Astrocyte (in vitro differentiated cells and primary cell): ENCODE data around the gene ANXA1. TPM values are rescaled to one million over a fixed set of nuclear protein-coding genes. Genes with fewer than 3 reads are reported as not detected.
A peak's percentile ranks its signal among the peaks of the same experiment; 100 is the strongest.
"Not testable (repeated sequence)": the region's sequence is repeated elsewhere in the genome, so short reads cannot be mapped to it uniquely, and the experiment has no call there.

ENCODE experiments used
- DNase-seq: peaks from one replicate; pipeline ENCODE4 v3.0.0-alpha.2; 2010; ENCODE audit warnings: low read depth
- FAIRE-seq: peaks from 2 replicates; lab custom pipeline; 2011; peaks lifted over from hg19 to GRCh38; lab: Jason Lieb, UNC
- H2AFZ ChIP-seq: 2 replicates; pipeline ENCODE4 v1.6.0; 2012; ENCODE audit warnings: low read depth, low read length, inconsistent platforms
- H3K27ac ChIP-seq: 2 replicates; pipeline ENCODE4 v1.5.1; 2011; ENCODE audit warnings: low read depth, low read length, inconsistent platforms
- H3K27me3 ChIP-seq: 2 replicates; pipeline ENCODE4 v1.6.0; 2011; ENCODE audit warnings: low read length, inconsistent platforms; ENCODE audit not compliant: insufficient read depth
- H3K36me3 ChIP-seq: 2 replicates; pipeline ENCODE4 v1.5.1; 2011; ENCODE audit warnings: low read length, inconsistent platforms; ENCODE audit not compliant: insufficient read depth
- H3K4me1 ChIP-seq: 2 replicates; pipeline ENCODE4 v1.5.1; 2011; ENCODE audit warnings: low read length, inconsistent platforms; ENCODE audit not compliant: insufficient read depth
- H3K4me2 ChIP-seq: 2 replicates; pipeline ENCODE4 v1.6.0; 2012; ENCODE audit warnings: low read length, inconsistent platforms
- H3K4me3 ChIP-seq: 2 replicates; pipeline ENCODE4 v1.5.1; 2011; ENCODE audit warnings: low read depth, mild to moderate bottlenecking, low read length, inconsistent platforms; ENCODE audit not compliant: insufficient read depth
- H3K79me2 ChIP-seq: 2 replicates; pipeline ENCODE4 v1.6.0; 2012; ENCODE audit warnings: mild to moderate bottlenecking, low read length, inconsistent platforms; ENCODE audit not compliant: insufficient read depth
- H3K9ac ChIP-seq: 2 replicates; pipeline ENCODE4 v1.6.0; 2012; ENCODE audit warnings: mild to moderate bottlenecking, low read length, inconsistent platforms
- H3K9me3 ChIP-seq: 2 replicates; pipeline ENCODE4 v1.5.1; 2012; ENCODE audit warnings: low read depth, mild to moderate bottlenecking, low read length, inconsistent platforms; ENCODE audit not compliant: insufficient read depth
- H4K20me1 ChIP-seq: 2 replicates; pipeline ENCODE4 v1.6.0; 2012; ENCODE audit warnings: low read length, inconsistent platforms; ENCODE audit not compliant: insufficient read depth
- H3K27ac Mint-ChIP-seq: one replicate; pipeline ENCODE4 v1.8.0; 2021; ENCODE audit warnings: mild to moderate bottlenecking, mixed read lengths; ENCODE audit not compliant: unreplicated experiment
- H3K27me3 Mint-ChIP-seq: one replicate; pipeline ENCODE4 v1.8.0; 2021; ENCODE audit warnings: low read depth, mixed read lengths; ENCODE audit not compliant: unreplicated experiment
- H3K36me3 Mint-ChIP-seq: one replicate; pipeline ENCODE4 v1.8.0; 2021; ENCODE audit warnings: low read depth, mixed read lengths; ENCODE audit not compliant: unreplicated experiment
- H3K4me1 Mint-ChIP-seq: one replicate; pipeline ENCODE4 v1.8.0; 2021; ENCODE audit warnings: low read depth, mixed read lengths; ENCODE audit not compliant: unreplicated experiment
- H3K4me3 Mint-ChIP-seq: one replicate; pipeline ENCODE4 v1.8.0; 2021; ENCODE audit warnings: mild to moderate bottlenecking, moderate library complexity, mixed read lengths; ENCODE audit not compliant: unreplicated experiment
- H3K9me3 Mint-ChIP-seq: one replicate; pipeline ENCODE4 v1.8.0; 2021; ENCODE audit warnings: mild to moderate bottlenecking, mixed read lengths; ENCODE audit not compliant: unreplicated experiment
- EZH2 ChIP-seq: IDR thresholded peaks from 2 replicates; pipeline ENCODE4 v1.6.1; 2012; ENCODE audit warnings: mild to moderate bottlenecking, low read length, inconsistent platforms; ENCODE audit not compliant: insufficient read depth
- total RNA-seq: library from RNA; stranded (reverse); gene quantifications from 2 replicates; pipeline ENCODE4 v1.2.1, GENCODE V29; 2021
- TF ChIP-seq, protein P1 (sequence below): IDR thresholded peaks from 2 replicates; pipeline ENCODE4 v1.5.1; 2011; ENCODE audit warnings: low read depth, mild to moderate bottlenecking, inconsistent platforms, low read length, moderate library complexity; ENCODE audit not compliant: insufficient read depth

Gene ANXA1
- total RNA-seq, 1 donor from 2014 or later: 637 TPM

DNA sequence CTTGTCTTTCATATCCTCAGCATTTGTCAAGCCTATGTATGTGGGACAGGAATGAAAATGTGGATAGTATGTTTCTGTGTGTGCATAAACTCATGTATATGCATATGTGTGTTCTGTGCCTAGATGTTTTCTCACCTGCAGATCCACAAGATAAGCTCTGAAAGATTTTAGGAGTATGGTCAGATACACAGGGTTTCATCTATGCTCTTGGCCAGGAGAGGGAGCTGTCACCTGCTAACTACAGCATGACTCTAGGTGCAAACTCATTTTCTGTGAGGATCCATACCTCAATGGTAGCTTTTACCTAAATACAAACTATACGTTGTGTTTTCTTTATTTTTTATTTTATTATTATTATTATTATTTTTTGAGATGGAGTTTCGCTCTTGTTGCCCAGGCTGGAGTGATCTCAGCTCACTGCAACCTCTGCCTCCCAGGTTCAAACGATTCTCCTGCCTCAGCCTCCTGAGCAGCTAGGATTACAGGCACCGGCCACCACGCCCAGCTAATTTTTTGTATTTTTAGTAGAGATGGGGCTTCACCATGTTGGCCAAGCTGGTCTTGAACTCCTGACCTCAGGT, 44.1 kb upstream of the ANXA1 start:
- not testable (repeated sequence) for H4K20me1 ChIP-seq, H3K4me3 ChIP-seq, H3K9me3 ChIP-seq, H3K9ac ChIP-seq, H3K36me3 Mint-ChIP-seq, DNase-seq, H3K27ac Mint-ChIP-seq, H3K9me3 Mint-ChIP-seq, H3K4me3 Mint-ChIP-seq, H2AFZ ChIP-seq, H3K4me2 ChIP-seq, H3K36me3 ChIP-seq, H3K4me1 ChIP-seq, H3K4me1 Mint-ChIP-seq, H3K79me2 ChIP-seq, H3K27ac ChIP-seq, H3K27me3 Mint-ChIP-seq, H3K27me3 ChIP-seq
- TF ChIP-seq, protein P1, sequence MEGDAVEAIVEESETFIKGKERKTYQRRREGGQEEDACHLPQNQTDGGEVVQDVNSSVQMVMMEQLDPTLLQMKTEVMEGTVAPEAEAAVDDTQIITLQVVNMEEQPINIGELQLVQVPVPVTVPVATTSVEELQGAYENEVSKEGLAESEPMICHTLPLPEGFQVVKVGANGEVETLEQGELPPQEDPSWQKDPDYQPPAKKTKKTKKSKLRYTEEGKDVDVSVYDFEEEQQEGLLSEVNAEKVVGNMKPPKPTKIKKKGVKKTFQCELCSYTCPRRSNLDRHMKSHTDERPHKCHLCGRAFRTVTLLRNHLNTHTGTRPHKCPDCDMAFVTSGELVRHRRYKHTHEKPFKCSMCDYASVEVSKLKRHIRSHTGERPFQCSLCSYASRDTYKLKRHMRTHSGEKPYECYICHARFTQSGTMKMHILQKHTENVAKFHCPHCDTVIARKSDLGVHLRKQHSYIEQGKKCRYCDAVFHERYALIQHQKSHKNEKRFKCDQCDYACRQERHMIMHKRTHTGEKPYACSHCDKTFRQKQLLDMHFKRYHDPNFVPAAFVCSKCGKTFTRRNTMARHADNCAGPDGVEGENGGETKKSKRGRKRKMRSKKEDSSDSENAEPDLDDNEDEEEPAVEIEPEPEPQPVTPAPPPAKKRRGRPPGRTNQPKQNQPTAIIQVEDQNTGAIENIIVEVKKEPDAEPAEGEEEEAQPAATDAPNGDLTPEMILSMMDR: peak; percentile 75
- FAIRE-seq: peak; percentile 39

DNA sequence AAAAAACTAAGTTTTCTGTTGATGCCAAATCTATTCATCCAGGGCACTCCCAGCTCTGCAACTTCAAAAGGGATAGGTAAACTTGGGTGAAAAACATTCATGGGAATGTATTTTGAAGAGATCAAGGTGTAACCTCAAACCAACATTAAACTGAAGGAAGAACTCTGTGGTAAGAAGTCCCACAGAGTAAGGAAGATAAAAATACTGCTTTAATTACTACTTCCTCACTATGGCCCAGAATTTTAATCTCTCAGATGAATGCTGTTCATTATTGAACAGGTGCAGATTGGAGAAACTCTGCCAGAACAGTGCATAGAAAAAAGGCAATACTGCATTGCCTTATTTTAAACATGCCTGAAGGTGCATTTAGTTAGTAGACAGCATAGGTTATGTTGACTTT, 37.6 kb upstream of the ANXA1 start:
- Mint-ChIP-seq H3K4me1 (peaks cover 27% of the 10 kb centered on the region), H3K9me3 (no peaks in the 10 kb centered on the region), H3K36me3 (no peaks in the 10 kb centered on the region), H3K27me3 (no peaks in the 10 kb centered on the region), H3K4me3 (no peak overlapping the region), H3K27ac (no peak overlapping the region)
- Histone ChIP-seq H3K4me1 (peaks cover 13% of the 10 kb centered on the region), H3K4me3 (no peak overlapping the region), H3K27ac (no peak overlapping the region), H2AFZ (no peak overlapping the region), H3K9ac (no peak overlapping the region), H3K36me3 (no peaks in the 10 kb centered on the region), H3K79me2 (no peaks in the 10 kb centered on the region), H3K4me2 (no peak overlapping the region), H3K9me3 (no peaks in the 10 kb centered on the region), H4K20me1 (no peaks in the 10 kb centered on the region), H3K27me3 (no peaks in the 10 kb centered on the region)
- FAIRE-seq (no peak), DNase-seq (no peak)
- TF ChIP-seq EZH2: no peak
- TF ChIP-seq, protein P1: no peak

- Mint-ChIP-seq H3K4me3 (no peak overlapping the region), H3K27me3 (no peaks in the 10 kb centered on the region), H3K4me1 (peaks cover 29% of the 10 kb centered on the region), H3K36me3 (no peaks in the 10 kb centered on the region), H3K9me3 (no peaks in the 10 kb centered on the region), H3K27ac (no peak overlapping the region)
- no peaks in the 10 kb centered on the region for H3K27me3 ChIP-seq
- H4K20me1 ChIP-seq: no peaks in the 10 kb centered on the region
- no peak for DNase-seq
- no peak overlapping the region for H3K9ac ChIP-seq
- TF ChIP-seq EZH2: no peak
- TF ChIP-seq, protein P1: no peak
- no peak overlapping the region for H3K27ac ChIP-seq
- H3K4me1 ChIP-seq: peaks cover 13% of the 10 kb centered on the region
- no peaks in the 10 kb centered on the region for H3K79me2 ChIP-seq
- H3K4me3 ChIP-seq: no peak overlapping the region
- H3K36me3 ChIP-seq: no peaks in the 10 kb centered on the region
- FAIRE-seq: peak; percentile 5
- no peaks in the 10 kb centered on the region for H3K9me3 ChIP-seq
- H3K4me2 ChIP-seq: no peak overlapping the region
- H2AFZ ChIP-seq: no peak overlapping the region
Observed at GRCh38 chr9:73114958-73115357, 36.7 kb upstream of the ANXA1 start.
